SU-DHL-6 (cell line): ENCODE data around the gene TOLLIP.

Experiments
- CTCF ChIP-seq: fragments of 200-600 bp; sonication (generic); IDR thresholded peaks from one replicate; pipeline ENCODE4 v1.5.1; 2017; ENCODE audit warnings: antibody characterized with exemption, mild to moderate bottlenecking, low read length, moderate library complexity; ENCODE audit not compliant: insufficient read depth, poor library complexity, severe bottlenecking
- EZH2phosphoT487 ChIP-seq: fragments of 200-600 bp; sonication (generic), shearing (Covaris generic); conservative IDR thresholded peaks from 2 replicates; pipeline ENCODE4 v1.6.1; 2018; ENCODE audit warnings: mild to moderate bottlenecking, antibody characterized with exemption, low read length, moderate library complexity, mixed read lengths

- no peak for TF ChIP-seq CTCF
- TF ChIP-seq EZH2phosphoT487, result no peak
Observed at GRCh38 chr11:1297011-1297575, 12.3 kb downstream of the TOLLIP start.
